ENCODE data around the gene SLC25A23.

DNA sequence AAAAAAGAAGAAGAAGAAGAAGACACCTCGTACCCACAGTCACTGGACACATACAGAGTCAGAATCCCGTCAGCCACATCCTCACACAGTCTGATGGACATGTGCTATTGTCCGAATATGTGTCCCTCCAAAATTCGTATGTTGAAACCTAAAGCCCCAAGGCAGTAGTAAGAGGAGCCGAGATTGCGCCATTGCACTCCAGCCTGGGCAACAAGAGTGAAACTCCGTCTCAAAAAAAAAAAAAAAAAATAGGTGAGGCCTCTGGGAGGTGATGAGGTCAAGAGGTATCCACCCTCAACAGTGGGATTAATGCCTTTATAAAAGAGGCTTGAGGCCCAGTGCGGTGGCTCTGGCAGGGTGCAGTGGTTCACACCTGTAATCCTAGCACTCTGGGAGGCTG, 24.6 kb upstream of the SLC25A23 start:
- TF ChIP-seq EZH2 (IDR thresholded peaks at IDR 0.05; ENCODE audit: borderline replicate concordance, low read length) = no peak
- TF ChIP-seq, protein P1, sequence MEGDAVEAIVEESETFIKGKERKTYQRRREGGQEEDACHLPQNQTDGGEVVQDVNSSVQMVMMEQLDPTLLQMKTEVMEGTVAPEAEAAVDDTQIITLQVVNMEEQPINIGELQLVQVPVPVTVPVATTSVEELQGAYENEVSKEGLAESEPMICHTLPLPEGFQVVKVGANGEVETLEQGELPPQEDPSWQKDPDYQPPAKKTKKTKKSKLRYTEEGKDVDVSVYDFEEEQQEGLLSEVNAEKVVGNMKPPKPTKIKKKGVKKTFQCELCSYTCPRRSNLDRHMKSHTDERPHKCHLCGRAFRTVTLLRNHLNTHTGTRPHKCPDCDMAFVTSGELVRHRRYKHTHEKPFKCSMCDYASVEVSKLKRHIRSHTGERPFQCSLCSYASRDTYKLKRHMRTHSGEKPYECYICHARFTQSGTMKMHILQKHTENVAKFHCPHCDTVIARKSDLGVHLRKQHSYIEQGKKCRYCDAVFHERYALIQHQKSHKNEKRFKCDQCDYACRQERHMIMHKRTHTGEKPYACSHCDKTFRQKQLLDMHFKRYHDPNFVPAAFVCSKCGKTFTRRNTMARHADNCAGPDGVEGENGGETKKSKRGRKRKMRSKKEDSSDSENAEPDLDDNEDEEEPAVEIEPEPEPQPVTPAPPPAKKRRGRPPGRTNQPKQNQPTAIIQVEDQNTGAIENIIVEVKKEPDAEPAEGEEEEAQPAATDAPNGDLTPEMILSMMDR (IDR thresholded peaks at IDR 0.05; ENCODE audit: low read length) = no peak

Data from OCI-LY1 (cell line).